NCI-H1105 (cell line): ENCODE results near the gene MORN4.
"Not testable (repeated sequence)": the region's sequence is repeated elsewhere in the genome, so short reads cannot be mapped to it uniquely, and the experiment has no call there.

Source experiments
- DNase-seq: peaks from one replicate; lab custom pipeline; 2025; lab: John Stamatoyannopoulos, UW

Gene MORN4

DNA sequence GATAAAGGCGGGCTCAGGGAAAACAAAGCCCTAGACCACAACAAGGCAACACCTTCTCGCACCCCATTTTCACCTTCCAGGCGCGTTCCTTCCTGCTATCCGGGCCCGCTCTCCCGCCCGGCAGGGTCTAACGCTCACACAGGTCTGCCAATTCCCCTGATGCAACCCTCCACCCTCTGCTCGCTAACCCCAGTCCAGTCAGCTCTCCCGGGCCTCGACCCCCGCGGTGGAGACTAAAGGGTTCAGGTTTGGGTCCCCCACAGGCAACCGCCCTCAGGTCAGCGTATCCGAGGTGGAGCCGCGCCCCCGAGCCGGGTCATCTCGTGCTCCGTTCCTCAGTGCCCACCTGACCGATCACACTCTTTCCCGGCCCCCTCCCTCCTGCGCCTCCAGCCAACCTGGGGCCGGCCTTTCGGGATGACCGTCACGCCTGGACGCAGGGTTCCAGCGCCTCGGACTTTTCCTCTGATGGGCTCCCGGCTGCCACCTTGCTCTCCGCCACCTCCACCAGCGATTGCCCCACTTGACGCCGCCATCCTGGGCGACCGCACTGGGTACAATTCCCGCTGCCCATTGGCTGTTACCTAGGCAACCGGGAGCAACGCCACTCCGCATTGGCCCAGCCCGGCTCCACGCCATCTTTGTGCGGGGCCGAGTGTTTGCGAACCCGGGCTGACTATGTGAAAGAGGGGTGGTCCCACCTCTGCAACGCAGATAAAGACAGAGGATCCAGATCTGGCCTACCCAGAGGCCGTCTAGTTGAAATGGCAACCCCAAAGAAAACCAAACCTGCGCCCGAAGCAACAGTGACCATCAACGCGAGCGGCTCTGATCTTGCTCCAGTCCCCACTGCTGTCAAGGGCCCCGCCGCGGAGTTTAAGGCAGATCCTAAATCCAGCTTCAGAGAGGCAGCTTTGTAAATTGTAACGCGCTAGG is at the start of gene MORN4:
TSS of gene MORN4 (minus strand) at position 552 of the 936 bp plus-strand sequence. CDS start 13,847 bp downstream, outside the sequence.
- peak; percentile 80 for DNase-seq

DNA sequence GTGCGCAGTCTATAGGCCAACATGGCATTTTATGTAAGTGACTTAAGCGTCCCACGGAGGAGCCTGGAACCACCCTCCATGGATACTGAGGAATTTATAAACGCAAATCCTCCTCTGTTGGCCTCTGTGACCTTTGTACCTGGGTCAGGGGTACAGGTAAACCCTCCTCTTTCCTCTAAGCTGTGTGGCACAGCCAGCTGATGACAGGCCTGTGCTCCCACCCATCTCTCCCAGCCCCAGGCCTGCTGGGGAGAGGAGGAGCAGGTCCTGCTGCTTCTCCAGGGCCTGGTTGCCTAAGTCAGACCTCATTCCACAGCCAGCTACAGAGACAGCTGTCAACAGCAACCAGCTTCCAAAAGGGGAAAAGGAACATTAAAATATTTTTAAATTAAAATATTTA is 48.7 kb upstream of the MORN4 start:
- DNase-seq, result no peak

DNA sequence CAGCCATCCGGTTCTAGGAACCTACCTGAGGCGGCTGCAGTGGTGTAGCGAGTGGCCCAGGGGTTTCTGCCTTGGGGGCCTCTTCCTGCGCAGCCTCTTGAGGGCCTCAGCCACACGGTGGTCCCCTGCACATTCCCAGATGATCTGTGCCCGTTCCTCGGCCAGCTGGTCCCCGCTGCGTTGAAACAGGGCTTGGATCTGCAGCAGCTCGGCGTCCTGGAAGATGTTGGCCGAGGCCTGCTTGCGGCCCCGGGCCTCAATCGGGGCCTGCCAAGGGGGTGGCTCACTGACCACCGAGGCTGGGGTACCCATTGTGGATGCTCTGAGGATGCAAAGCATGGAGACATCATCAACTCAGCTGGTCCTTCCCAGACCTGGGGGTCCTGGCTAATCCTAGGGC is 46.3 kb upstream of the MORN4 start:
- no peak for DNase-seq

DNA sequence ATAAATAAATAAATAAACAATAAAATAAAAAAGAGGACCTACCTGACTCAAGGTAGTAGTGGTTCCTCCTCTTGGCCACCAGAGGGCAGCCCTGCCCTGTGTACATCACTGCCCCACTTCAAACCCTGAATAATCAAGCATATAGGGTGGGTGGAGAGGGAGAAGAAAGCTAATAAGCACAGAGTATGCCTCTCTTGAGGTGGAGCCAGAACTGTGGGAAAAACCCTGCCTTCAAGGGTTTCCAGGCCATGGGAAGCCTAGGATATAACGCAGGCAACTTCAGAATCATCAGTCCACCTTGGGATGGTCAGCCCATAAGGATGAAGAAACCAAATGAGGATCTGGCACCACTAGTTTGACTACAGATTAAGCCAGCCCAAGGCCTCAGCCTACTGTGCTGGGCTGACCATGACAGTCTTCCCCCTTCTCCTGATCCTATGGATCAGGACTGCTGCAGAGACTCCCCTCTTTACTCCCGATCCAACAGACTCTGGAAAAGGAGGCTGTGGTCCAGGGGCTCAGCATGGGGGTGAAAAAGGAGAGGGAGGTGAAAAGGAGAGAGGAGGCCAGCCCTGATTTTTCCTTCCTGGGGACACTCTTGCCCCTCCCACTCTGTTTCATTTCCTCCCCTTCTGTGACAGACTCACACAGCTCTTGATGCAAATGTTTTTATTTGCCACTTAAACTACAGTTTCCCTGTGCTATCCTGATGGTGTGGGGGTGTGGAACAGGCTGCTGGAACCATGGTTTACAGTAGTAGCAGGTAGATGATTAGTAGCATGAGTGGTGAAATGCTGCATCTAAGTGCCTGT is 43.7 kb upstream of the MORN4 start:
- peak; percentile 9 for DNase-seq

DNA sequence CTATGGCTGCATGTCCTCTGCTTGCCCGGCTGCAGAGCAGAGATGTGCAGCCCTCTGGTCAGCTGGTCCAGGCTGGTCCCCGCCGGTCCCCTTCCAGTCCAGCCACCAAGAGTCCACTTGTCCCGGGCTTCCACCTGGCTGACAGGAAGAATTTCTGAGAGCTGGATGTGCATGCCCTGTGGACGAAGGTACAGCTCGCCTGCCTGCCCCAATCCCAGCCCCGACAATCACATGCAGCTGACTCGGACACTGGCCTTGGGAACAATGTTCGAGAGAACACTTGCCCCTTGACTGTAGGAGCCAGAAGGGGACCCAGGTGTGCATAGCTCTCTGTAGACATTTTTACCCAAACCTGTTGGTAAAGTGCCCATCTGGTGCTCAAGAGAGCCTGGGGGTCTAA is 41.9 kb upstream of the MORN4 start:
- no peak for DNase-seq

DNA sequence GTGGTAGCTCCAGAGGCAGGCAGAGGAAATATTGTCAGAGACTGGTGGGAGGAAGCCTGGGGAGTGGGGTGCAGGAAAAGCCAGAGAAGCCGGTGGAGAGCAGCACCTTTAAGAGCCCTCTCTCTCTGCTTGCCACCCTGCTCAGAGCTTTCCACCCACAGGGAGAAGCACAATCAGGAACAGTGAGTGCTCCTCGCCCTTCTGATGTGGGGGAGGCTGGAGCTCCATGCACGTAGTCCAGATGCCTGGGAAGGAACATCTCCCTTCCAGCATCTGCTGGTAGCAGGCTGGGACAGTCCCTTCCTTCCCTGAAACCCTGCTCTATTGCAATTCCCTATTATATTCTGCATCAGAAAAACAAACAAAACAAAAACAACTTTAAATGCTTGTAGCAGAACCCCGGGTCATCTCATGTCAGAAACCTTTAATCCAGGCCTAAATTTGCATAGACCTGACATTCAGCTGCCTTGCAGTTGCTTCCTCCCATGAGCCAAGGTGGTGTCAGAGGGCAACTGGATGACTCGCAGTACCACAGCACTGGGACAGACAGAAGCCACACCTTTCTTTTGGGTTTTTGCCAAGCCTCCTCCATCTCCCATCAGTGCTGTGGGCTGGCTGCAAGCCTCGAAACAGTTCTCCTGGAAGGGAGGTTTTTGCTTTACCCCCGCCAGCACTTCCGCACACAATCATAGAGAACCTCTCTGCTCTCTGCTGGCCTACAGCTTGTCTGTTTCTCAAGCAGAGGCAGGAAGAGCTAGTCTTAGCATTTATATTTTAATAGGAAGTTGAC is 40.6 kb upstream of the MORN4 start:
- no peak for DNase-seq

DNA sequence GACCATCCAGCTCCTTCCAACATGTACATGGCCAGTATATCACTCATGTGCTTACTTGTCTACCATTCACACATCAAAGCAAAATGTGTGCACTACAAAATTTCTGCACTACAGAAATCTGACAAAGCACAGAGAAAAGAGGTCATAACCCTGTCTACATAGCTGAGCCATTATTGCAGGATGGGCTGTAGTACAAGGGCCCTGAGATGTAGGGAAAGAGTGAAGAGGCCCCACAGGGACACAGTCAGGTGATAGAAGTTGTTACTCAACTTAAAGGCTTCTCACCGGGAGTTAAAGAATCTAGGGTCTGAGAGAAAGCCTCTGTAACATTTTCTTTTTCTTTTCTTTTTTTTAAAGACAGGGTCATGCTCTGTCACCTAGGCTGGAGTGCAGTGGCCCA is 36.3 kb upstream of the MORN4 start:
- no peak for DNase-seq

DNA sequence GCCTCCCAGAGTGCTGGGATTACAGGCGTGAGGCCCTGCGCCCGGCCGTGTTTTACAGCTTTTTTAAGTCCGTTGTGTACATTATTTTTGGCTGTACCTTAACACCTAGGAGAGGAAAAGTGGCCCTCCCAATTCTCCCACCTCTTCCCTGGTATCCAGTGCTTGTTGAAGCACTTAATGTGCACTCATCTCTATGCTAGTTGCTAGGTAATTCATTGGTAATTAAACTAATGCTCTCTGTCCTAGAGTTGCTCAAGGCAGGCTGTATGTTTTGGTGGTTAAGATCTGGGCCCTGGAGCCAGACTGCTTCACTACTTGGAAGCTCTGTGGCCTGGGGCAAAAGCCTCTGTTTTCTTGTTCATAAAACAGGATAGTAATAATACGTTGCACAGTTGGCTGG is 34.2 kb upstream of the MORN4 start:
- no peak for DNase-seq

DNA sequence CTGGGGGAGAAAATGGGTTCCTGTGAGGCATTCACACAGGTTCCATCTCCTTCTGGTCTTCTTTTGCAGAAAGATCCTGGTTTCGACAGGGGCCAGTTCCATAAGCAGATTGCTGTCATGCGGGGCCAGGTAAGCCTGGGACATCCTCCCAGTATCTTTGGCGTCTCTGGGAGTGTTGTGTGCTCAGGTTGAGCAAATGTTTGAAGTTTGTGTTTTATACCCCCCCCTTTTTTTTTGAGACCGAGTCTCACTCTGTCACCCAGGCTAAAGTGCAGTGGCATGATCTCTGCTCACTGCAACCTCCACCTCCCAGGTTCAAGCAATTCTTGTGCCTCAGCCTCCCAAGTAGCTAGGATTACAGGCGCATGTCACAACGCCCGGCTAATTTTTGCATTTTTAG is 33.7 kb upstream of the MORN4 start:
- DNase-seq, result no peak

DNA sequence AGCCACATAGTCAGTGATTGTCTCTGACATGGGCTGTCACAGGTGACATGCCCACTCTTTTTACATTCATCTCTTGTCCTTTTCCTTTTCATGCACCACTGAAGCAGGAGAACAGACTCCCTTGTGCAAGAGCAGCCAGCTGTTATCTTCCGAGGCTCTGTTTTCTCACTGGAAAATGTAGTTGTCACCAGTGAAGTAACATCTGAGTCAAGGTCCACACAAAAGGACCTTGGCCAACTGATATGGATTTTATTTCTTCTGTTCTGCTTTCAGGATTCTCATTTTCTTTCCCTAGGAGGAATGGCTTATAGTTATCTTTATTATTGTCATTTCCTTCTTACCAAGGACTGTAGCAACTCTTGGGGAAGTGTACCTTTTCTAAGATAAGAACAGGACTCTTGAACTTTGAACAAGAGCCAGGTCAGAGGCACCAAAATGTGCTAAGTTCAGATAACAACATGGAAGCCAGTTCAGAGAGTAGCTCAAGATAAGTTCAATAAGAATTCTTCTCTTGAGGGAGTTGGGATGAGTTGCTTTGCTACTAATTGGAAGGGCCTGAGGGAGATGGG is 31.1 kb upstream of the MORN4 start:
- no peak for DNase-seq

DNA sequence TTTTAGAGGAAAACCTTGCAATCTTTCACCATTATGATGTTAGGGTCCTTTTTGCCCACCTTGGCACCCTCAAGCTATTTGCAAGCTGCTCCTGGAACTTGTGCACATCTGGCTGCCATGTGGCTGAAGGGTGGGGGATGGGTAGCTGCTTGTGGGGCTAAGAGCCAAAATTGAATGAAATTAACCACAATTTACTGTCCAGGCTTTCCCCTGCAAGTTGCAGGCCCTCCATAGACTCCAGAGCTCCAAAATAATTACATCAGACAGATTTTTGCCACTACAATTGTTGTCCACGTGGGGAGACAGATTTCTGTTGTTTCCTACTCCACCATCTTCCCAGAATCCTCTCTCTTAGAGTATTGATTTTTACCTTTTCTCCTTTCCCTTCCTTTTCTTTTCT is 26.3 kb upstream of the MORN4 start:
- no peak for DNase-seq

DNA sequence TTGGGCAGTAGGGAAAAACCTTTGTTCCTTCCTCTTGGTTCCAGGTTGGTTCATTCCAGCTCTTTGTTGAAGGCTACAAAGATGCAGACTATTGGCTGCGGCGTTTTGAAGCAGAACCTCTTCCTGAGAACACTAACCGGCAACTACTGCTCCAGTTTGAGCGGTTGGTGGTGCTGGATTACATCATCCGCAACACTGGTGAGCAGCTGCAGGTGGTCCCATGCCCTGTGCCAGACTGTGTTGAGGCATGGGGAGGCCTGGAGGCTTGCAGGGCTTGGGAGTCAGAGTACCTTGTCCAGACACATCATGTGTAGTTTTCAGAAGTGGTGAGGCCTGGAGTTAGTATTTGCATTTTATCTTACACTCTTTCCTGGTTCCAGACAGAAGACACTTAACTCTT is 23.5 kb upstream of the MORN4 start:
- no peak for DNase-seq

DNA sequence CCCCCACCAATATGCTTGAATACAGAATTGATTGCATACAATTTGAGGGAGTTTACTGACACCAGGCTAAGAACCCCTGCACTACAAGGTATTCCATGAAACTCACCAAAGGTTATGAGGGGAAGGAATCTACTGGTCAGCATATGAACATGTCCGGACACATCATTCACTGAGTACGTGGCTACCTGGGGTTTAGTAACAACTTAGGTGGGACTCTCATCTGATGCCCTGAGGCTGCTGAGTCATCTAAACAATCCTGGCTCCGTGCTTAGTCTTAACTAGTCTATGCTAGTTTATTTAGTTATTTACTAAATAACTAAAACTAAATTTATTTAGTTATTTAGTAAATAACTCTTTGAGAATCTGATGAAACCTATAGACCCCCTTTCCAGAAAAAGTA is 18.5 kb upstream of the MORN4 start:
- DNase-seq, result no peak

DNA sequence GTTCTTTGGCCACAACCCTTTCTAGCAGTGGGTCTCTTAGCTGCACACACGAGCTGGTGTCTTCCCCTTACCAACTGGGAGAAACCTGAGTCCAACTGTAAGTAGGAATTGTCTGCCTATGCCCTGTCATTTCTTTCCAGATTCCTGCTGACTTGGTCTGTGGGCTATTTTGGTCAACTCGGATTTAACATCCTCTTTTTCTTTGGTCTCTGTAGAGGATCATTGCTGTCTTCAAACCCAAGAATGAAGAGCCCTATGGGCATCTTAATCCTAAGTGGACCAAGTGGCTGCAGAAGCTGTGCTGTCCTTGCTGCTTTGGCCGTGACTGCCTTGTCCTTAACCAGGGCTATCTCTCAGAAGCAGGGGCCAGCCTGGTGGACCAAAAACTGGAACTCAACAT is 17.4 kb upstream of the MORN4 start:
- DNase-seq, result no peak

DNA sequence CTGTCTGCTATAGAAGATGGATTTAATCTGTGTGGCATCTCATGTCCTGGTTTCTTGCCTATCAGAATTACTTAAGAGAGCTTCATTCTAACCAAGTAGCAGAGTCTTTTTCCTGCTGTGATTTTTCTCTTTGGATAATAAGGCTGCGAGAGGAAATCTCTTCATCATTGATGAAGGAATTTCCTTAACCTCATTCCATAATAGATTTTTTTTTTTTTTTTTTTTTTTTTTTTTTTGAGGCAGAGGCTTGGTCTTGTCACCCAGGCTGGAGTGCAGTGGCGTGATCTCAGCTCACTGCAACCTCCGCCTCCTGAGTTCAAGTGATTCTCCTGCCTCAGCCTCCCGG is 16.1 kb upstream of the MORN4 start:
- not testable (repeated sequence) for DNase-seq

DNA sequence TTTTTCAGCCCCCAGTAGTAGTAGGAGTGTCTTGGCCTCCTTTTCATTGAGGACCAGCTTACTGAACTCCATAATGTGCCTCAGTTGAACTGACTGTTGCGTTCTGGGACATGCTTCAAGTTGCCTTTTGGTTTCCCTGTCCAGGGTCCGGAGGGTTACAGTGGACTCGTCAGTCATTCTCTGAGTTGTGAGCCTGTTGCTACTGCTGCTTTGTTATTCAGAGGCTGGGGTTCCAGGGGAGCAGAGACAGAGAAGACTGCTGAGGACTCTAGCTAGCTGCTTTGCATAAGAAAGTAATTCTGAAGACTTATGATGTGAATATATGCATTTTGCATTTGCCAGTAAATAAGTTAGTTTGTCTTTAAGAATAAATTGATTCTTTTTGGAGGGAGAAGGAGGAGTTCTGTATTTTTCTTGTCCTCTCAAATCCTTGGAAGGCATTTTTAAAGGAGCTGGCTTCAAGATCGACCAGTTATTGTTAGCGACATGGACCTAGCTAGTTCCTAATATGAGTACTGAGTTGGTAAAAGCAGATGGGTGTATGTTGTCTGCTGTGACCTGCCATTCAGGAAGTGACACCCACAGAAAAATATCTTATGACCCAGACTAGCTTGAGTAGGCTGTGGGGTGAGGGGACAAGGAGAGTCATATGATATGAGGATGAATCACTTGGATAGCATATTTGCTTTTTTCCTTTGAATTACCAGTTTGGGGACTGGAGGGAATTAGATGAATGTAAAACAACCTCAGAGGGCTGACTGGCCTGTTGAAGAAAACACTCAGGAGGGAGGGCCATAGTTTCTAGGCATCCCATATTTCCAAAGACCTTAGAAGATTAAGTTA is 15.5 kb upstream of the MORN4 start:
- DNase-seq, result no peak

DNA sequence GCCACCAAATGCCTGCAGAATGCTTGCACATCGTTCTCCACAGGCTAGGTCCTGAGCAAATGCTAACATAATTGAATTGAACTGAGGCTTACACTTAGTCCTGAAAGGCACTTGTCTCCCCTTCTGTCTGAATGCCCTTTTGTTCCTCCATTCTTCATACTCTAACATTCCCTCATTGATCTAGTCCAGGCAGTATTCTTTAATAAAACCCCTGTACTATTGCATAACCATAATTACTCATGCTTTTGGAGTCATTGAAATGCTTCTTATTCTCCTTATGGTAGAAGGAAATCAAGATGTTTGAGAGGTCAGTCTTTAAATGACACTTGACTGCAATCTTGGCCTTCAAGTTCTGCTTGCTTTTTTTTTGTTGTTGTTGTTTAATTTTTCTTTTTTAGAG is 14.3 kb upstream of the MORN4 start:
- no peak for DNase-seq

DNA sequence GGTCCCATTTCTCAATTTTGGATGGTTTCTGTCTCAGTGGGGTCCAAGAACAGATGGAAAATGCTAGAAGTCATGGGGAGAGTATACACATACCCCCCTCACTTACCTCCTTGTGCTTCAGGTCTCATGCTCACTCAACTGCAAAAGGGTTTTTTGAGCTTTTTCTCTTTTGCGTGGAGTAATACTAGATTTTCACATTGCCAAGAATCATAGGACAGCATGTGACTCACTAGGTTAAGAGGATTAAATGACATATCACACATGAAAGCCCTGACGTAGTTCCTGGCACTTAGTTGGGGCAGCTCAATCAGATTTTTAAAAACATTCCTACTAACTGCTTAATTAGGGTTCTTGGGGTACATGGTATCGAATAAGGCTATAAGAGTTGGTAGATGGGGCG is 11.6 kb upstream of the MORN4 start:
- DNase-seq, result no peak

DNA sequence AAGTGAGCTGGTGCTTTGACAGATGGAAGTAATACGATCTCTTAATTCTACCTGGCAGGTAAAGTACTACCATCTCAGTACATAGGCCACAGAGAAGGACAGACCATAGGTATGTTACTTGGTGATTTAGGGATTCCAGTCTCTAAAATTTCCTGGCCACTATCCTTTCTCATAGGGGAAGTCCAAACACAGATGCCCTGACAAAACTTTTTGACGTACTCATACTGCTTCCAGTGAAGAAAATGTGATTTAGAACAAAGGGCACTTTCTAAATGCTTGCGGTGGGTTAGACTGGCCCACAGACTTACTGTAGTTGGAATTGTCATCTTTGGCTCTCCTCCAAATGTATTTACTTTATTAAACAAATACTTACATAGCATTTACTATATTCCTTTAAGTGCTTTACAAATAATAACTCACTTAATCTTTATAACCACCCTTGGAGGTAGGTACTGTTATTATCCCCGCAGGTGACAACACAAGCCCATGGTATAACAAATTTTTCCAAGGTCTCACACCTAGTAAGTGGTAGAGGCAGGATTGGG is 10.2 kb upstream of the MORN4 start:
- no peak for DNase-seq

DNA sequence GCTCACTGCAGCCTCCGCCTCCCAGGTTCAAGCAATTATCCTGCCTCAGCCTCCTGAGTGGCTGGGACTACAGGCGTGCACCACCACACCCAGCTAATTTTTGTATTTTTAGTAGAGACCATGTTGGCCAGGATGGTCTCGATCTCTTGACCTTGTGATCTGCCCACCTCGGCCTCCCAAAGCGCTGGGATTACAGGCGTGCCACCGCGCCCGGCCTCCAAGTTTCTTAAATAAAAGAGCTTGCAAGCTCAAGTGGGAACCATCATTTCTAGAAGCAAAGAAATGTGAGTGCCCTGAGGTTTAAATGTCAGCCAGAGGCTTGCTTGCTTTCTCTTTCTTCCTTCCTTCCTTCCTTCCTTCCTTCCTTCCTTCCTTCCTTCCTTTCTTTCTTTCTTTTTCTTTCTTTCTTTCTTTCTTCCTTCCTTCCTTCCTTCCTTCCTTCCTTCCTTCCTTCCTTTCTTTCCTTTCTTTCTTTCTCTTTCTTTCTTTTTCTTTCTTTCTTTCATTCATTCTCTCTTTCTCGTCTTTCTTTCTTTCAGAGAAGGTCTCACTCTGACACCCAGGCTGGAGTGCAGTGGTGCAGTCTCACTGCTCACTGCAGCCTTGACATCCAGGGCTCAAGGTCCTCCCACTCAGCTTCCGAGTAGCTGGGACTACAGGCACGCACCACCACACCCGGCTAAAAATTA is 9.3 kb upstream of the MORN4 start:
- not testable (repeated sequence) for DNase-seq
